HepG2 (cell line): ENCODE results near the gene CFAP92. TPM values are rescaled to one million over a fixed set of nuclear protein-coding genes. Genes with fewer than 3 reads are reported as not detected.

Experiments used
- CBFB ChIP-seq: sonication (generic); formaldehyde crosslinking; IDR thresholded peaks from 2 replicates; pipeline ENCODE4 v1.4.0; 2020; ENCODE audit warnings: missing genetic modification reagents
- CC2D1A ChIP-seq: sonication (generic); formaldehyde crosslinking; IDR thresholded peaks from 2 replicates; pipeline ENCODE4 v1.8.1; 2023; ENCODE audit warnings: mild to moderate bottlenecking, missing genetic modification reagents
- GLMP ChIP-seq: sonication (generic); formaldehyde crosslinking; IDR thresholded peaks from 2 replicates; pipeline ENCODE4 v1.9.0; 2021; ENCODE audit warnings: missing genetic modification reagents, mild to moderate bottlenecking, borderline replicate concordance
- HMGXB4 ChIP-seq, 2 experiments: sonication (generic) in 1 of 2; formaldehyde crosslinking in 1 of 2; IDR thresholded peaks; 2 replicates each; pipeline versions ENCODE4 v1.4.0 to v1.6.1; 2018 to 2020; ENCODE audit warnings: missing genetic modification reagents in 2 of 2, borderline replicate concordance in 1 of 2, low read depth in 1 of 2, mild to moderate bottlenecking in 1 of 2, missing biosample characterization in 1 of 2
- HOXA3 ChIP-seq: sonication (generic); formaldehyde crosslinking; IDR thresholded peaks from 2 replicates; pipeline ENCODE4 v1.5.0; 2020; ENCODE audit warnings: missing genetic modification reagents
- NFKB2 ChIP-seq: sonication (generic); formaldehyde crosslinking; IDR thresholded peaks from 2 replicates; pipeline ENCODE4 v1.4.0; 2020; ENCODE audit warnings: missing genetic modification reagents, borderline replicate concordance
- PPARG ChIP-seq: conservative IDR thresholded peaks from 2 replicates; pipeline ENCODE4 v1.6.1; 2016; ENCODE audit warnings: missing biosample characterization, missing genetic modification reagents
- SCMH1 ChIP-seq: sonication (generic); formaldehyde crosslinking; IDR thresholded peaks from 2 replicates; pipeline ENCODE4 v1.9.0; 2021; ENCODE audit warnings: missing genetic modification reagents, mild to moderate bottlenecking, borderline replicate concordance
- TARDBP ChIP-seq: sonication (generic); formaldehyde crosslinking; IDR thresholded peaks from 2 replicates; pipeline ENCODE4 v1.8.0; 2022; ENCODE audit warnings: mild to moderate bottlenecking, missing genetic modification reagents
- ZNF24 ChIP-seq: fragments of 450-650 bp; IDR thresholded peaks from 2 replicates; pipeline ENCODE4 v1.6.1; 2017; ENCODE audit warnings: antibody characterized with exemption, mild to moderate bottlenecking
- ZNF784 ChIP-seq: sonication (generic); formaldehyde crosslinking; IDR thresholded peaks from 2 replicates; pipeline ENCODE4 v1.5.1; 2020; ENCODE audit warnings: missing genetic modification reagents, mild to moderate bottlenecking, borderline replicate concordance
- polyA plus RNA-seq, 8 experiments: library from polyadenylated mRNA; depleted of rRNA in 3 of 8; stranded (reverse) in 7 of 8; unstranded in 1 of 8; fragments of >200 nt; fragmentation: Illumina TruSeq in 4 of 8; extraction: Trizol in 4 of 8; gene quantifications; 2 replicates each; pipeline versions ENCODE4 v1.2.1 to v1.2.3, GENCODE V29; 2011 to 2016; ENCODE audit warnings: low read depth in 4 of 8, missing spikeins in 1 of 8, mixed read lengths in 1 of 8; ENCODE audit not compliant: insufficient read depth in 1 of 8
- total RNA-seq, 5 experiments: library from RNA; depleted of rRNA; stranded (reverse); fragments of >200 nt; fragmentation: Illumina TruSeq; extraction: Trizol; gene quantifications; 2 replicates each; pipeline ENCODE4 v1.2.3, GENCODE V29; 2016; ENCODE audit warnings: low read depth in 1 of 5

CFAP92 gene
- total and polyA plus RNA-seq, 2 of the 13 experiments (the other 11 are each of a cell fraction or from before 2014, with no cell fraction given), result 0.18 to 0.46 TPM

GRCh38 chr3:128942161-128942952, 51.5 kb downstream of the CFAP92 start (continued):
- TF ChIP-seq HMGXB4 (CRISPR knock-in tag; IDR thresholded peaks at IDR 0.05; ENCODE audit: borderline replicate concordance in 1 of 2, low read depth in 1 of 2), result peak in 1 of 2 experiments; percentile 65; a peak in 1 of 4 replicates
- TF ChIP-seq CBFB (CRISPR knock-in tag), result peak; percentile 52; the same call in 1 of the 2 replicates
- no peak for TF ChIP-seq ZNF24
- TF ChIP-seq GLMP (CRISPR knock-in tag), result no peak
- TF ChIP-seq PPARG (CRISPR knock-in tag), result 0 out of 2 replicates have a peak, but pooled peaks have one; percentile 18
- 0 out of 2 replicates have a peak, but pooled peaks have one; percentile 30 for TF ChIP-seq HOXA3 (CRISPR knock-in tag)
- TF ChIP-seq TARDBP (CRISPR knock-in tag), result peak; percentile 17; the same call in 1 of the 2 replicates
- no peak for TF ChIP-seq SCMH1 (CRISPR knock-in tag)
- TF ChIP-seq CC2D1A (CRISPR knock-in tag), result no peak
- 0 out of 2 replicates have a peak, but pooled peaks have one; percentile 40 for TF ChIP-seq NFKB2 (CRISPR knock-in tag)
- no peak for TF ChIP-seq ZNF784 (CRISPR knock-in tag)
